Fibroblast of mammary gland (primary cell): ENCODE data around the gene NRCAM.

ENCODE experiments used
- DNase-seq: peaks from one replicate; pipeline ENCODE4 v3.0.0-alpha.2; 2010; ENCODE audit warnings: low read depth
- H3K4me3 ChIP-seq: 2 replicates; pipeline ENCODE4 v1.5.1; 2011; ENCODE audit warnings: low read depth, mild to moderate bottlenecking, low read length, moderate library complexity; ENCODE audit not compliant: control insufficient read depth
- CTCF ChIP-seq: conservative IDR thresholded peaks from 2 replicates; pipeline ENCODE4 v1.5.1; 2011; ENCODE audit warnings: low read depth, low read length, inconsistent platforms; ENCODE audit not compliant: control insufficient read depth, insufficient read depth

Gene NRCAM

GRCh38 chr7:108188724-108189123 is 267.5 kb downstream of the NRCAM start:
- DNase-seq, result no peak
- TF ChIP-seq CTCF, result no peak
- H3K4me3 ChIP-seq, result no peak overlapping the region

- TF ChIP-seq CTCF, result peak; percentile 66
- H3K4me3 ChIP-seq, result no peak overlapping the region
- peak; percentile 73 for DNase-seq
Measured at GRCh38 chr7:108181073-108181985, 274.9 kb downstream of the NRCAM start.

GRCh38 chr7:108178398-108178797 is 277.8 kb downstream of the NRCAM start:
- no peak for TF ChIP-seq CTCF
- H3K4me3 ChIP-seq, result no peak overlapping the region
- DNase-seq, result no peak

GRCh38 chr7:108171164-108171563 is 285.1 kb downstream of the NRCAM start:
- no peak overlapping the region for H3K4me3 ChIP-seq
- TF ChIP-seq CTCF, result no peak
- DNase-seq, result no peak

- no peak overlapping the region for H3K4me3 ChIP-seq
- TF ChIP-seq CTCF, result no peak
- DNase-seq, result no peak
Measured at GRCh38 chr7:108170251-108170650, 286.0 kb downstream of the NRCAM start.

GRCh38 chr7:108167460-108167859 is 288.8 kb downstream of the NRCAM start:
- peak overlapping the region; percentile 22 for H3K4me3 ChIP-seq
- TF ChIP-seq CTCF, result no peak
- peak; percentile 64 for DNase-seq
